CD4-positive, alpha-beta memory T cell (primary cell): Measurements from ENCODE around the gene PIP5K1C. TPM values are rescaled to one million over a fixed set of nuclear protein-coding genes. Genes with fewer than 3 reads are reported as not detected.

Source experiments
- CTCF ChIA-PET: fragments of 350-600 bp; sonication (Branson Sonifier 250); formaldehyde crosslinking; loops from one replicate; lab custom pipeline; 2021; ENCODE audit warnings: inconsistent platforms; ENCODE audit not compliant: partially characterized antibody; lab: Charles Lee
- POLR2A ChIA-PET: fragments of 350-600 bp; sonication (Branson Sonifier 250); formaldehyde crosslinking; loops from one replicate; lab custom pipeline; 2021; ENCODE audit not compliant: partially characterized antibody; lab: Charles Lee
- DNase-seq, 5 donors: peaks; one replicate each; pipeline versions ENCODE4 v3.0.0 to v3.0.0-alpha.2; 2020 to 2022; ENCODE audit warnings: mixed read lengths in 1 of 5
- H3K27ac ChIP-seq: one replicate; pipeline ENCODE4 v1.7.0; 2013; ENCODE audit warnings: low read depth, low read length
- H3K27me3 ChIP-seq: 2 replicates; pipeline ENCODE4 v1.7.0; 2013; ENCODE audit warnings: mild to moderate bottlenecking, low read length, moderate library complexity; ENCODE audit not compliant: insufficient read depth
- H3K36me3 ChIP-seq: 2 replicates; pipeline ENCODE4 v1.7.0; 2013; ENCODE audit warnings: mild to moderate bottlenecking, low read length, moderate library complexity; ENCODE audit not compliant: insufficient read depth
- H3K4me1 ChIP-seq: 2 replicates; pipeline ENCODE4 v1.7.0; 2013; ENCODE audit warnings: mild to moderate bottlenecking, low read length, moderate library complexity; ENCODE audit not compliant: insufficient read depth
- H3K4me3 ChIP-seq, 2 donors: one replicate each; pipeline ENCODE4 v1.7.0; 2013; ENCODE audit warnings: low read length in 2 of 2, mild to moderate bottlenecking in 1 of 2
- H3K9me3 ChIP-seq, 2 donors: one replicate each; pipeline ENCODE4 v1.7.0; 2013; ENCODE audit warnings: low read length in 2 of 2, control low read depth in 1 of 2; ENCODE audit not compliant: control insufficient read depth in 1 of 2
- H3K27ac Mint-ChIP-seq, 7 donors: one replicate each; pipeline ENCODE4 v1.8.0; 2020 to 2021; ENCODE audit warnings: mixed read lengths in 7 of 7, mild to moderate bottlenecking in 6 of 7, inconsistent platforms in 3 of 7, moderate library complexity in 3 of 7
- H3K27me3 Mint-ChIP-seq, 2 donors: one replicate each; pipeline ENCODE4 v1.8.0; 2020 to 2021; ENCODE audit warnings: mixed read lengths in 2 of 2
- H3K36me3 Mint-ChIP-seq, 2 donors: one replicate each; pipeline ENCODE4 v1.8.0; 2020 to 2021; ENCODE audit warnings: mixed read lengths in 2 of 2, inconsistent platforms in 1 of 2, mild to moderate bottlenecking in 1 of 2
- H3K4me1 Mint-ChIP-seq, 4 donors: one replicate each; pipeline ENCODE4 v1.8.0; 2020 to 2021; ENCODE audit warnings: mixed read lengths in 4 of 4, mild to moderate bottlenecking in 1 of 4
- H3K4me3 Mint-ChIP-seq, 8 donors: one replicate each; pipeline ENCODE4 v1.8.0; 2020 to 2021; ENCODE audit warnings: mixed read lengths in 8 of 8, mild to moderate bottlenecking in 7 of 8, moderate library complexity in 6 of 8, inconsistent platforms in 3 of 8
- H3K9me3 Mint-ChIP-seq, 8 donors: one replicate each; pipeline ENCODE4 v1.8.0; 2020 to 2021; ENCODE audit warnings: mixed read lengths in 8 of 8, mild to moderate bottlenecking in 5 of 8, inconsistent platforms in 3 of 8, moderate library complexity in 1 of 8
- intact Hi-C: fragments of 100-400 bp; cut with micrococcal nuclease; formaldehyde crosslinking; loops from one replicate; pipeline ENCODE4 v1.15.1; 2023
- polyA plus RNA-seq, 2 donors: library from polyadenylated mRNA; unstranded; fragments of 300-500 nt; fragmentation: Illumina TruSeq; gene quantifications; one replicate each; pipeline ENCODE4 v1.2.3, GENCODE V29; 2021
- total RNA-seq, 2 experiments: library from RNA; stranded (reverse); gene quantifications; one replicate each; pipeline ENCODE4 v1.2.3, GENCODE V29; 2021

The PIP5K1C gene
- total and polyA plus RNA-seq, 4 experiments from 2014 or later, result 1.7 to 29.7 (median 23.7) TPM

- Mint-ChIP-seq H3K4me3 (peak overlapping the region; percentile 26 to 72 (median 46)), H3K4me1 (peaks cover 11 to 38% (median 27%) of the 10 kb centered on the region in 4 donors), H3K27ac (peak overlapping the region in 5 of 7 donors; percentile 29 to 79 (median 55)), H3K27me3 (no peaks in the 10 kb centered on the region), H3K36me3 (peaks cover 0 to 4% of the 10 kb centered on the region in 2 donors), H3K9me3 (no peaks in the 10 kb centered on the region)
- H3K4me1 ChIP-seq, result peaks cover 17% of the 10 kb centered on the region
- no peak overlapping the region for H3K4me3 ChIP-seq
- POLR2A ChIA-PET, result interaction anchor here (1.5 to 4.8 kb wide), 2 partner anchors 8 to 11 kb away, joined by 3 to 44 read pairs; no protein-coding TSS in a partner anchor
- H3K27ac ChIP-seq, result no peak overlapping the region
- H3K9me3 ChIP-seq, result no peaks in the 10 kb centered on the region
- CTCF ChIA-PET, result interaction anchor here (1.4 kb wide), 1 partner anchor 31 kb away, joined by 3 read pairs; no protein-coding TSS in a partner anchor
- intact Hi-C loops, result no loop called here
- no peaks in the 10 kb centered on the region for H3K36me3 ChIP-seq
- no peaks in the 10 kb centered on the region for H3K27me3 ChIP-seq
- DNase-seq, result peak in 1 of 5 donors; percentile 15
Observed at GRCh38 chr19:3698386-3698950, 1.8 kb downstream of the PIP5K1C start.

- Mint-ChIP-seq H3K27ac (peak overlapping the region in 1 of 7 donors; percentile 79), H3K4me1 (peaks cover 12 to 40% (median 27%) of the 10 kb centered on the region in 4 donors), H3K4me3 (peak overlapping the region in 6 of 8 donors; percentile 26 to 72 (median 48)), H3K9me3 (no peaks in the 10 kb centered on the region), H3K36me3 (peaks cover 0 to 4% of the 10 kb centered on the region in 2 donors), H3K27me3 (no peaks in the 10 kb centered on the region)
- Histone ChIP-seq H3K27me3 (no peaks in the 10 kb centered on the region), H3K4me1 (peaks cover 17% of the 10 kb centered on the region), H3K27ac (no peak overlapping the region), H3K4me3 (no peak overlapping the region), H3K9me3 (no peaks in the 10 kb centered on the region), H3K36me3 (no peaks in the 10 kb centered on the region)
- intact Hi-C loops, result no loop called here
- POLR2A ChIA-PET, result interaction anchor here (0.7 to 4.8 kb wide), 2 partner anchors 10 to 26 kb away, joined by 4 to 44 read pairs; no protein-coding TSS in a partner anchor
- CTCF ChIA-PET, result interaction anchor here (0.6 to 1.4 kb wide), 4 partner anchors 10 to 33 kb away, joined by 3 to 8 read pairs (median 4); no protein-coding TSS in a partner anchor
- peak in 1 of 5 donors; percentile 34 for DNase-seq
Observed at GRCh38 chr19:3697671-3698385, 2.4 kb downstream of the PIP5K1C start.

- Histone ChIP-seq H3K36me3 (no peaks in the 10 kb centered on the region), H3K9me3 (no peaks in the 10 kb centered on the region), H3K4me1 (peaks cover 17% of the 10 kb centered on the region), H3K27me3 (no peaks in the 10 kb centered on the region), H3K27ac (no peak overlapping the region), H3K4me3 (no peak overlapping the region)
- Mint-ChIP-seq H3K36me3 (peaks cover 0 to 4% of the 10 kb centered on the region in 2 donors), H3K9me3 (no peaks in the 10 kb centered on the region), H3K27me3 (no peaks in the 10 kb centered on the region), H3K4me1 (peaks cover 16 to 46% (median 28%) of the 10 kb centered on the region in 4 donors), H3K27ac (no peak overlapping the region), H3K4me3 (no peak overlapping the region)
- intact Hi-C loops, result no loop called here
- CTCF ChIA-PET, result interaction anchor here (0.6 to 1.4 kb wide), 6 partner anchors 9 to 106 kb away, joined by 3 to 8 read pairs (median 3); no protein-coding TSS in a partner anchor
- peak in 1 of 5 donors; percentile 19 for DNase-seq
- POLR2A ChIA-PET, result interaction anchor here (0.7 to 4.8 kb wide), 2 partner anchors 10 to 25 kb away, joined by 4 to 44 read pairs; no protein-coding TSS in a partner anchor
Observed at GRCh38 chr19:3697094-3697493, 3.2 kb downstream of the PIP5K1C start.

- no peaks in the 10 kb centered on the region for H3K9me3 Mint-ChIP-seq
- intact Hi-C loops, result no loop called here
- H3K4me3 Mint-ChIP-seq, result peak overlapping the region in 1 of 8 donors; percentile 31
- Histone ChIP-seq H3K4me3 (no peak overlapping the region), H3K36me3 (no peaks in the 10 kb centered on the region), H3K27me3 (no peaks in the 10 kb centered on the region), H3K9me3 (no peaks in the 10 kb centered on the region), H3K4me1 (peaks cover 17% of the 10 kb centered on the region), H3K27ac (no peak overlapping the region)
- H3K27ac Mint-ChIP-seq, result peak overlapping the region in 1 of 7 donors; percentile 57
- POLR2A ChIA-PET, result interaction anchor here (4.8 kb wide), 1 partner anchor 9 kb away, joined by 44 read pairs; no protein-coding TSS in a partner anchor
- H3K4me1 Mint-ChIP-seq, result peaks cover 17 to 47% (median 29%) of the 10 kb centered on the region in 4 donors
- peak in 1 of 5 donors; percentile 2 for DNase-seq
- H3K36me3 Mint-ChIP-seq, result peaks cover 0 to 4% of the 10 kb centered on the region in 2 donors
- CTCF ChIA-PET, result interaction anchor here (0.8 to 1.1 kb wide), 3 partner anchors 9 to 106 kb away, joined by 3 to 8 read pairs (median 3); no protein-coding TSS in a partner anchor
- H3K27me3 Mint-ChIP-seq, result no peaks in the 10 kb centered on the region
Observed at GRCh38 chr19:3696660-3696995, 3.6 kb downstream of the PIP5K1C start.

GRCh38 chr19:3695986-3696659, 4.1 kb downstream of the PIP5K1C start:
- intact Hi-C loops, result no loop called here
- CTCF ChIA-PET, result interaction anchor here (1.2 kb wide), 1 partner anchor 32 kb away, joined by 3 read pairs; no protein-coding TSS in a partner anchor
- peaks cover 20 to 50% (median 34%) of the 10 kb centered on the region in 4 donors for H3K4me1 Mint-ChIP-seq
- POLR2A ChIA-PET, result no interaction called here
- Histone ChIP-seq H3K36me3 (no peaks in the 10 kb centered on the region), H3K9me3 (no peaks in the 10 kb centered on the region), H3K27ac (no peak overlapping the region), H3K4me1 (peaks cover 17% of the 10 kb centered on the region), H3K27me3 (no peaks in the 10 kb centered on the region), H3K4me3 (no peak overlapping the region)
- peak overlapping the region in 1 of 8 donors; percentile 13 for H3K4me3 Mint-ChIP-seq
- peak overlapping the region in 1 of 7 donors; percentile 42 for H3K27ac Mint-ChIP-seq
- H3K36me3 Mint-ChIP-seq, result peaks cover 0 to 4% of the 10 kb centered on the region in 2 donors
- no peaks in the 10 kb centered on the region for H3K27me3 Mint-ChIP-seq
- no peaks in the 10 kb centered on the region for H3K9me3 Mint-ChIP-seq
- DNase-seq, result peak in 1 of 5 donors; percentile 24

- Mint-ChIP-seq H3K36me3 (peaks cover 0 to 4% of the 10 kb centered on the region in 2 donors), H3K27me3 (no peaks in the 10 kb centered on the region), H3K9me3 (no peaks in the 10 kb centered on the region), H3K4me1 (peaks cover 22 to 50% (median 35%) of the 10 kb centered on the region in 4 donors), H3K27ac (peak overlapping the region in 1 of 7 donors; percentile 42), H3K4me3 (no peak overlapping the region)
- Histone ChIP-seq H3K36me3 (no peaks in the 10 kb centered on the region), H3K9me3 (no peaks in the 10 kb centered on the region), H3K27ac (no peak overlapping the region), H3K27me3 (no peaks in the 10 kb centered on the region), H3K4me3 (no peak overlapping the region), H3K4me1 (peaks cover 20% of the 10 kb centered on the region)
- intact Hi-C loops, result no loop called here
- ChIA-PET POLR2A (no interaction called here), CTCF (interaction anchor here (1.2 kb wide), 1 partner anchor 31 kb away, joined by 3 read pairs; no protein-coding TSS in a partner anchor)
- DNase-seq, result peak in 1 of 5 donors; percentile 25
Observed at GRCh38 chr19:3695124-3695733, 5.0 kb downstream of the PIP5K1C start.
